GM10248 (cell line): ENCODE data around the gene ACP2.

Experiments used
- CTCF ChIA-PET: fragments of 300-600 bp; sonication (Branson Sonifier 250); formaldehyde crosslinking; extraction: SDS; loops from one replicate; lab custom pipeline; 2021; ENCODE audit warnings: antibody characterized with exemption; lab: Yijun Ruan, JAX
- POLR2A ChIA-PET: fragments of 350-650 bp; sonication (Branson Sonifier 250); formaldehyde crosslinking; extraction: SDS; loops from one replicate; lab custom pipeline; 2020; ENCODE audit warnings: antibody characterized with exemption; lab: Yijun Ruan, JAX
- DNase-seq: peaks from one replicate; pipeline ENCODE4 v3.0.0; 2012; ENCODE audit errors: extremely low spot score
- TF ChIP-seq, protein P1 (sequence below): IDR thresholded peaks from 2 replicates; pipeline ENCODE4 v1.5.1; 2012; ENCODE audit warnings: mild to moderate bottlenecking, low read depth; ENCODE audit errors: extremely low read depth, missing control alignments, control extremely low read depth

The ACP2 gene

DNA sequence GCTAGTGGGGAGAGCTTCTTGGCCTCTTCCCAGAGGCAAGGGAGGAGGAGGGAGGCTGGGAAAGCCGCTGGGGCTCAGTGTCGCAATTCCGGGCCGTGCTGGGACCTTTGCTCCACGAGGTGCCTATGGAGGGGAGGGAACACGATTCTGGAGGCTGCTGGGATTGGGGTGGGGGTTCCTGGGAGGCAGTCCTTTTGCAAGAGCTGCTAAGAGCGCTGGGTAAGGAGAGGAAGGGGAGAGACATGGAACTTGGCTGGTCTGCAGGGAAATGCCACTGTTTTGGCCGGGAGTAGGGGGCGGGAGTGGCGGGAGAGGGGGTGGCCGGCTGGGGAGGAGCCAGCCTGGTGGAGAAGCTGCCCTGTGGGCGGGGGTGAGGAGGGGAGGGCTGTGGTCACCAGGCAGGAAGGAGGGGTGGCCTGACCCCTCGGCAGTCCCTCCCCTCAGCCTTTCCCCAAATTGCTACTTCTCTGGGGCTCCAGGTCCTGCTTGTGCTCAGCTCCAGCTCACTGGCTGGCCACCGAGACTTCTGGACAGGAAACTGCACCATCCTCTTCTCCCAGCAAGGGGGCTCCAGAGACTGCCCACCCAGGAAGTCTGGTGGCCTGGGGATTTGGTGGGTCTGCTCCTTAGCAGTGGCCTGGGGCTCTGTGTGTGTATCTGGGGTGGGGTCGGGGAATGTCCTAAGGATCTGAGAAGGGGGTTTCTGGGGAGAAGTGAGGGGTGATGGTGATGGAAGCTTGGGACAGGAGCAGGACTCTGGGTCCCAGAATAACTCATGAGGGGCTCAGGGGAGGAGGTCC, 9.1 kb upstream of the ACP2 start, which contains the start of gene NR1H3:
NR1H3 (plus strand) TSS at position 480 of the 800 bp plus-strand sequence. CDS start 1,221 bp downstream, outside the sequence.
- ChIA-PET POLR2A (interaction anchor here (0.9 kb wide), 1 partner anchor 154 kb away, joined by 3 read pairs; no protein-coding TSS in a partner anchor), CTCF (interaction anchor here (1.4 to 4.8 kb wide), 11 partner anchors 9 to 197 kb away, joined by 5 to 66 read pairs (median 21); partner anchors contain the start of genes ACP2, DDB2 and PACSIN3)
- TF ChIP-seq, protein P1, sequence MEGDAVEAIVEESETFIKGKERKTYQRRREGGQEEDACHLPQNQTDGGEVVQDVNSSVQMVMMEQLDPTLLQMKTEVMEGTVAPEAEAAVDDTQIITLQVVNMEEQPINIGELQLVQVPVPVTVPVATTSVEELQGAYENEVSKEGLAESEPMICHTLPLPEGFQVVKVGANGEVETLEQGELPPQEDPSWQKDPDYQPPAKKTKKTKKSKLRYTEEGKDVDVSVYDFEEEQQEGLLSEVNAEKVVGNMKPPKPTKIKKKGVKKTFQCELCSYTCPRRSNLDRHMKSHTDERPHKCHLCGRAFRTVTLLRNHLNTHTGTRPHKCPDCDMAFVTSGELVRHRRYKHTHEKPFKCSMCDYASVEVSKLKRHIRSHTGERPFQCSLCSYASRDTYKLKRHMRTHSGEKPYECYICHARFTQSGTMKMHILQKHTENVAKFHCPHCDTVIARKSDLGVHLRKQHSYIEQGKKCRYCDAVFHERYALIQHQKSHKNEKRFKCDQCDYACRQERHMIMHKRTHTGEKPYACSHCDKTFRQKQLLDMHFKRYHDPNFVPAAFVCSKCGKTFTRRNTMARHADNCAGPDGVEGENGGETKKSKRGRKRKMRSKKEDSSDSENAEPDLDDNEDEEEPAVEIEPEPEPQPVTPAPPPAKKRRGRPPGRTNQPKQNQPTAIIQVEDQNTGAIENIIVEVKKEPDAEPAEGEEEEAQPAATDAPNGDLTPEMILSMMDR, result peak; percentile 36
- peak; percentile 47 for DNase-seq

DNA sequence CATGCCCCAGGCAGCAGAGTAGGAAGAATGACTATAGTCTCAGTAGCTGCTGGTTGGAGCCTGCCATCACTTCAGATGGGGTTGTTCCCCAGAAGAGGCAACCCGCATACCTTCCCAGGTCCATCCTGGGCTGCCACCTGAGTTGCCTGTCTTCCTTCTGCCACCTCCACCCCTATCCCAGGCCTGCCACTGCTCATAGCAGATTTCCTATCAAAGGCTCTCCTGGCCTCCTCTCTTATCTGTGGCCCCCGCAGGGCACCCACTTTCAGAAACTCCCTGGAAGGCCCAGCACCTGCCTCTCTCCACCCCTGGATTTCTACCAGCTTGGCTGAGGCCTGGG, 8.5 kb upstream of the ACP2 start:
- ChIA-PET CTCF (interaction anchor here (1.4 to 4.8 kb wide), 6 partner anchors 8 to 197 kb away, joined by 5 to 66 read pairs (median 28); partner anchors contain the start of gene ACP2), POLR2A (no interaction called here)
- TF ChIP-seq, protein P1, result no peak

DNA sequence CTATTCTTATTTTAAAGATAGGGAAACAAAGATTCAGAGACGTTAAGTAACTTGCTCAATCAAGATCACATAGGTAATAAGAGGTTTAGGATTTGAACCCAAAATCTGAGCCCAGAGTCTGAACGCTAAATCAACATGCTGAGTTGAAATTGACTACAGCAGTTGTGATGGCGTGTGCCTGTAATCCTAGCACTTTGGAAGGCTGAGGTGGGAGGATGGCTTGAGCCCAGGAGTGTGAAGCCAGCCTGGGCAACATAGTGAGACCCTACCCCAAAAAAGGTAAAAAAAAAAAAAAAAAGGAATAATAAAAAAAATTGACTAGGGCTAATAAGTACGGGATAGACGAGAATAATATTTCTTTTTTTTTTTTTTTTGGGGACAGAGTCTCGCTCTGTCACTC, 7.8 kb upstream of the ACP2 start:
- POLR2A ChIA-PET, result no interaction called here
- TF ChIP-seq, protein P1, result no peak
- CTCF ChIA-PET, result interaction anchor here (4.7 kb wide), 1 partner anchor 76 kb away, joined by 66 read pairs; no protein-coding TSS in a partner anchor
- no peak for DNase-seq

More for the DNA sequence above, 8.5 kb upstream of the ACP2 start:
- no peak for DNase-seq

DNA sequence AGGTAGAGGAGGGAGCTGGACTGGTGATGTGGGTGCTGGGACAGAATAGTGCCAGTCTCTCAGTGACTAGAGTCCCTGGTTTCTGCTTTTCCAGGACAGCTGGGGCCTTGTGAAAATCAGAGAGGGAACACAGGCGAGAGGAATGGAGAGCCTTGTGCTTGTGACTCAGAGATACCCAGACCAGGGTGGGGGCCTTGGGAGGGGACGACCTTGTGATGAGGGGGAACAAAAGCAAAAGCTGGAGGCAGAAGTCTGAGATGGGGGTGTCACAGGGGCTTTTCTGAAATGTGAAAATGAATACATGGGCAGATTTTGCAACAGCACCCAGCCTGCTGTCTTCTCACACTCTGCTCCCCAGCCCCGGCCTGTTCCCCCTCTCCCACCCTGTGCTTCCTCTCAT, 5.8 kb upstream of the ACP2 start:
- DNase-seq, result no peak
- TF ChIP-seq, protein P1, result no peak
- ChIA-PET POLR2A (interaction anchor here (0.6 kb wide), 1 partner anchor 330 kb away, joined by 4 read pairs; no protein-coding TSS in a partner anchor), CTCF (interaction anchor here (1.0 to 2.0 kb wide), 2 partner anchors 76 to 158 kb away, joined by 3 to 4 read pairs; no protein-coding TSS in a partner anchor)

DNA sequence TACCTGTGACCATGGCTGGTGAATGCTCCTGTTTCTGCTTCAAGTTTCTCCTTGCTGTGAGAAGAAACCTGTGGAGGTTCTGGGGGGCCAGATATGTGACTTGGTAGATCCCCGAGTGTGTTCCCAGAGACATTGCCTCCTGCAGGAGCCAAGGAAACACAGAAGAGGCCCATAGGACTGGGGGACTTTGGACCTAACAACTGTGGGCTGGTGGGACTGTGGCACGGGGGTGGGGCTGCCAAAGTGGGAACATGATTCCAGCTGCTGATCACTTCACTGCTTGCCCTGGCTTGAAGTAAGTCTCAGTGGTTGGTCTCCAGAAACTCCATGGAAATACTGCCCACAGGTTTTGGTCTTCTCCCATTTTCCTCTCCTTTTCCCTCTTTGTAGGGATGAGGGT, 5.0 kb upstream of the ACP2 start:
- ChIA-PET CTCF (interaction anchor here (2.0 kb wide), 1 partner anchor 159 kb away, joined by 4 read pairs; no protein-coding TSS in a partner anchor), POLR2A (no interaction called here)
- TF ChIP-seq, protein P1, result no peak

DNA sequence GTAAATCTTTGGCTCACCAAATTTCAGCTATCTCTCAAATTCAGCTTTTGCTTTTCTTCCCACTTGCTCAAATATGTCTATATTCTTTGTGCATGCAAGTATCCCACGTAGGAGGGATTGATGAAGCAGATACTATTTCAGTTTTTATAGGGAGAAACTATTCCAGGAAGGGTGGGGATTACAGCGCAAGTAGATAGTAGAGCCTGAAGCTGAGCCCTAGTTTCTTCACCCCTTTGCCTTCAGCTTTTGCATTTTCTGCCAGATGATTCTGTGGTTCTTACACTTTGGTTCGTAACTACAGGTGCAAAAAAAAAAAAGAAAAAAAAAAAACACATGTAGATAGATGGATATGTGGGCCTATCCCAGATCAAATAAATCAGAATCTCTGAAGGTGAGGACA, 3.1 kb upstream of the ACP2 start:
- ChIA-PET CTCF (interaction anchor here (1.0 to 5.8 kb wide), 5 partner anchors 8 to 161 kb away, joined by 3 to 57 read pairs (median 4); partner anchors contain the start of gene NR1H3), POLR2A (interaction anchor here (0.7 kb wide), 1 partner anchor 140 kb away, joined by 3 read pairs; no protein-coding TSS in a partner anchor)
- TF ChIP-seq, protein P1, result no peak
- no peak for DNase-seq

More for the DNA sequence above, 5.0 kb upstream of the ACP2 start:
- no peak for DNase-seq
